ENCODE data around the gene ADGB.
"Not testable (repeated sequence)": the region's sequence is repeated elsewhere in the genome, so short reads cannot be mapped to it uniquely, and the experiment has no call there.

ADGB gene

GRCh38 chr6:146827216-146827928, 228.6 kb downstream of the ADGB start:
- DNase-seq: no peak

- no peak for DNase-seq
Observed at GRCh38 chr6:146829792-146830565, 231.2 kb downstream of the ADGB start.

GRCh38 chr6:146833157-146833556, 234.4 kb downstream of the ADGB start:
- no peak for DNase-seq

- no peak for DNase-seq
Observed at GRCh38 chr6:146840216-146840615, 241.4 kb downstream of the ADGB start.

- DNase-seq: no peak
Observed at GRCh38 chr6:146840641-146841040, 241.9 kb downstream of the ADGB start.

- DNase-seq: no peak
Observed at GRCh38 chr6:146847426-146847825, 248.7 kb downstream of the ADGB start.

GRCh38 chr6:146850238-146850896, 251.6 kb downstream of the ADGB start:
- DNase-seq: no peak

- DNase-seq: no peak
Observed at GRCh38 chr6:146850981-146851380, 252.2 kb downstream of the ADGB start.

- DNase-seq: no peak
Observed at GRCh38 chr6:146851837-146852236, 253.1 kb downstream of the ADGB start.

GRCh38 chr6:146854521-146855255, 255.9 kb downstream of the ADGB start:
- not testable (repeated sequence) for DNase-seq

GRCh38 chr6:146855889-146856288, 257.1 kb downstream of the ADGB start:
- DNase-seq: no peak

- no peak for DNase-seq
Observed at GRCh38 chr6:146856296-146856695, 257.5 kb downstream of the ADGB start.

- DNase-seq: peak; percentile 59
Observed at GRCh38 chr6:146857180-146857979, 258.6 kb downstream of the ADGB start.

- DNase-seq: no peak
Observed at GRCh38 chr6:146857980-146858347, 259.2 kb downstream of the ADGB start.

GRCh38 chr6:146859206-146859605, 260.4 kb downstream of the ADGB start:
- no peak for DNase-seq

- no peak for DNase-seq
Observed at GRCh38 chr6:146859795-146860495, 261.2 kb downstream of the ADGB start.

GRCh38 chr6:146860583-146860982, 261.8 kb downstream of the ADGB start:
- no peak for DNase-seq

- no peak for DNase-seq
Observed at GRCh38 chr6:146861029-146861563, 262.3 kb downstream of the ADGB start.

GRCh38 chr6:146861716-146862115, 262.9 kb downstream of the ADGB start:
- no peak for DNase-seq

- no peak for DNase-seq
Observed at GRCh38 chr6:146862508-146862919, 263.7 kb downstream of the ADGB start.

- DNase-seq: no peak
Observed at GRCh38 chr6:146864300-146864699, 265.5 kb downstream of the ADGB start.

Data from activated CD4-positive, alpha-beta T cell treated with anti-CD3 and anti-CD28 coated beads for 1 hour (primary cell).